T-helper 2 cell treated with Interferon-gamma antibody and Interleukin-4, amounts not matched to agents 100 ng/mL and 5 ng/mL, for 36 hours (primary cell): ENCODE measurements around the gene ZBTB5. TPM values are rescaled to one million over a fixed set of nuclear protein-coding genes. Genes with fewer than 3 reads are reported as not detected.
"Not testable (repeated sequence)": the region's sequence is repeated elsewhere in the genome, so short reads cannot be mapped to it uniquely, and the experiment has no call there.

ENCODE experiments used
- intact Hi-C: fragments of 100-400 bp; cut with micrococcal nuclease; formaldehyde crosslinking; loops from one replicate; pipeline ENCODE4 v1.15.1; 2023
- total RNA-seq: library from RNA; stranded (reverse); gene quantifications from 2 replicates; pipeline ENCODE4 v1.2.3, GENCODE V29; 2022

Gene ZBTB5
- total RNA-seq, 1 donor from 2014 or later: 10.3 TPM

GRCh38 chr9:37408933-37409710 lies 56.1 kb downstream of the ZBTB5 start:
- intact Hi-C loops: no loop called here

GRCh38 chr9:37407468-37407867 lies 57.8 kb downstream of the ZBTB5 start:
- intact Hi-C loops: no loop called here

DNA sequence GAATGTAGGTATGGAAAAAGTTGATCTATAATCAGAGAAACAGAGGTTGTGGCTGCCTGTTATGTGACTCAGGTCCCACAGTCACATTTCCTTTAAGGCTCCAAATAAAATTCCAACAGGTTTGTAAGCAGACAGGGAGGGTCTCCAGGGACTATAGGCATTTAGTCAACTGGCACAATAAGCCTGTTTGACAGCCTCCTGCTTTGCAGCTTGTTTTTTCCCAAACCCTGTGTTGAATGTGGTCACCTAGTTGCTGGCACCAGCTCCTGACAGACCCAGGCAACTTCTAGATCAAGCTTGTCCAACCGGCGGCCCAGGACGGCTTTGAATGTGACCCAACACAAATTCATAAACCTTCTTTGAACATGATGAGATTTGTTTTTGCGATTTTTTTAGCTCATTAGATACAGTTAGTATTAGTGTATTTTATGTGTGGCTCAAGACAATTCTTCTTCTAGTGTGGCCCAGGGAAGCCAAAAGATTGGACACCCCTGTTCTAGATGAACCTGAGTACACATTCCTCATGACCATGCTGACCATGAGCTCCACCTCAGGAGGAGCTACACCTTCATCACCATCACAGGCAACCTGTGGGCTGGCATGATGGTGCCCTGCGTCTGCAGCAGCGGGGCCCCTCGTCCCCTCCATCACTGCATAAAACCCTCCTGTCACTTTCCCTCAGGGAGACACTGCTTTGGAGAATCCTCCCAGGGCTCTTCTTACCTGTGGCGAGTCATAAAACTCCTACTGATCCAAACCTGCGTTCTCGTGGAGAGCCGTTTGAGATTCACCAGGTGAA lies 58.4 kb downstream of the ZBTB5 start:
- intact Hi-C loops: no loop called here

- intact Hi-C loops: no loop called here
Measured at GRCh38 chr9:37405764-37406380, 59.4 kb downstream of the ZBTB5 start.

DNA sequence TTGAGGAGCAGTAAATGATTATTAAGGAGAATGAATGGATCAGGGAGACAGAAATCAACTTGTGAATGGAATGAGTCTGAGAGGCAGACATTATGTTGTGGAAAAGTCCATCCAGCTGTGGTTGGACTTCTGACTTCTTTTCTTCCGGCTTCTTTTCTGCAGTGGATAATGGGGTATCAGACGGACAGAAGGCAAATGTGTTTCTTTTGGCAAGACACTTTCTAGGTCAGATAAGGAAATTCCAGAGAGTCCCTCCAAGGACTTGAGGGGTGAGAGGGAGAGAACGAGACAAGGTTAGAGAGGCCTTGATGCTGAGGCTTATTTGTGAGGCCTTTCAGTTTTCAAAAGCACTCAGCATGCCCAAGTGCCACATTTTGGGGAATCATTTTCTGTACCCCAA lies 59.9 kb downstream of the ZBTB5 start:
- intact Hi-C loops: no loop called here

DNA sequence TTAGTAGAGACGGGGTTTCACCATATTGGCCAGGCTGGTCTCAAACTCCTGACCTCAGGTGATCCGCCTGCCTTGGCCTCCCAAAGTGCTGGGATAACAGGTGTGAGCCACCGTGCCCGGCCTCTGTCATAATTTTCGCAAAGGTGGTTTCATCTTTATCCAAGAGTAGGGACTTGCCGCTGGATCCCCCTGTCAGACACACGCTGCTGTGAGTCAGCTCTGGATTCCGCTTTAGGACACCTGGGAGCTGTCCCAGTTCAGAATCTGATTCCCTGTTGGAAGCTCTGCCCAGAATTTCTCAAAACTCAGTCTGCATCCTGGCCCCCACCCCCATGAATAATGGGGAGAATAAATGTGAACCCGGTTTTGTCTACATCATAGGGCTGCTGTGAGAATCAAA lies 60.7 kb downstream of the ZBTB5 start:
- intact Hi-C loops: no loop called here

DNA sequence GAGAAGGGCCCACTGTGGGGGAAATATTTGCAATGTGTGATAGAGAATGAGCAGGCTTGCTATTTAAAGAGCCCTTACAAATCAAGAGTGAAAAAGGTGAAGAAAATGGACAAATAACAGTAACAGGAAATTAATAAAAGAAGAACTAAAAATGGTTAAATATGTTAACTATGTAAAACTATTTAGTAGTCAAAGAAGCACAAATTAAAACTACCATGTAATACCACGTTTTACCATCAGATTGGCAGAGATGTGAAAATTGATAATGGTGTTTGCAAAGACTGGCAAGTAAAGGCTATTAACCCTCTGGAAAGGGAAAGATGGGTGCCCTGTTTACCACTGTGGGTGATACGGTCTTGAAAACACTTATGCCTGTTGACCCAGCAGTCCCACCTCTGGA lies 65.9 kb downstream of the ZBTB5 start:
- intact Hi-C loops: no loop called here

DNA sequence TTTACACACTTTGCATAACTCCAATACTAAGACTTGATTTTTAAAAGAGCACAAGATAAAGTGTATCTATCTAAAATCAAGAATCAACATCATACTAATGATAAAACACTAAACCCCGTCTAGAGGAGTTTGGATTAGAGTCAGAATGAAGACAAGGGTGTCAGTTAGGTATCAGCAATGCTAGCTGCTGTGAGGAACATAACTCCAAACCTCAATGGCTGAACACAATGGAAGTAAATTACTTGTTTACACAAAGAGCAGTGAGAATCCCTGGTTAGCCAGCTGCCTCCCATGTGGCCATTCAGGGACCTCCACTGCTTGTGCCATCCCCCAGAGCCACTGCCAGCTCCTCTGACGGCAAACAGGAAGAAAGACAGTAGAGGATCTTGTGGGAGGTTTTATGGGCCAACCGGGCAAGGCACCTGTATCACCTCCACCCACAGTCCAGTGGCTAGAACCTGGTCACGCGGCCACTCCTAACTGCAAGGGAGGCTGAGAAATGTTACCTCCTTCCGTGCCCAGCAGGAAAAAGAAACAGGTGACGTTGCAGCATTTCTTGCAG lies 66.7 kb downstream of the ZBTB5 start:
- intact Hi-C loops: no loop called here

DNA sequence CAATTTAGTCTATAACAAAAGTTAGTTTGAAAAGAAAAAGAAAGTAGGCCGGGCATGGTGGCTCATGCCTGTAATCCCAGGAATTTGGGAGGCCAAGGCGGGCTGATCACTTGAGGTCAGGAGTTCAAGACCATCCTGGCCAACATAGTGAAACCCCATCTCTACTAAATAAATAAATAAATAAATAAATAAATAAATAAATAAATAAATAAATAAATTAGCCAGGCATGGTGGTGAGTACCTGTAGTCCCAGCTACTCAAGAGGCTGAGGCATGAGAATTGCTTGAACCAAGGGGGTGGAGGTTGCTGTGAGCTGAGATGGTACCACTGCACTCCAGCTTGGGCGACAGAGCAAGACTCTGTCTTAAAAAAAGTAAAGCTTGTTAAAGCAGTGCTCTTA lies 67.3 kb downstream of the ZBTB5 start:
- intact Hi-C loops: not testable (repeated sequence)

GRCh38 chr9:37395663-37396062 lies 69.6 kb downstream of the ZBTB5 start:
- intact Hi-C loops: no loop called here

DNA sequence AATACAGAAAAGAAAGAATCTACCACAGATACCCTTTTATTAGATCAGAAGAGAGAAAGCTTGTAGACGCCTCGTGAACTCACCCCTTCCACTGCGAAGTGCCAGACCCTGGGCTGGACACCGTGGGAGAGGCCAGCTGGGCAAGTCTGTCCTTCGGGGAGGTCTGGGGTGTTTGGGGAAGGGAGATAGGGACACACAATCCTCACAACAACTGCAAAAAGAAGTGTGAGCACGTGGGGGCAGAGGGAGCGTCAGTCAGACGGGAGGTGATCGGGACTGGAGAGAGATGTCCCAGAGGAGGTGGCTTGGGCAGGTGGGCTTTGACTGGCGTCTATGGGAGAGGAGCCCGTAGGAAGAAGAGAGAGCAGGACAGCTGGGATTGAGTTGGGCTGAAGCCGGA lies 70.0 kb downstream of the ZBTB5 start:
- intact Hi-C loops: no loop called here

DNA sequence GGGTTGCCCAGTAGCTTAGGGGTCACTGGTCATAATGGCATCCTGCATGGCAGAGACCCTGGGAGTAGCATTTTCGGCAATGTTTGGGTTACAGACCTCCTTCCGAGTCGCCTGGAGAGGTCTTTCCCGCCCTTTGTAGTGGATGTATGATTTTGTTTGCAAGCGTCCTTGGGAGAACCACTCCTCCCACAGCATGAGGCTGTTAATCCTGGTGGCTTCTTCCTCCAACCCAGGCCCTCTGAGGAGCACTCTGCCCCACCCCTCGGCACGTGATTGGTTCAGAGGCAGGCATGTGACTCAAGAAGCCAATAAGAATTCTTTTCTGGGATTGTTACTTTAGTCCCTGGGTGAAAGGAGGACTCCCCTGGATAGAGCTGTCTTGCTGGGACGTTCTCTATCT lies 73.0 kb downstream of the ZBTB5 start:
- intact Hi-C loops: no loop called here

DNA sequence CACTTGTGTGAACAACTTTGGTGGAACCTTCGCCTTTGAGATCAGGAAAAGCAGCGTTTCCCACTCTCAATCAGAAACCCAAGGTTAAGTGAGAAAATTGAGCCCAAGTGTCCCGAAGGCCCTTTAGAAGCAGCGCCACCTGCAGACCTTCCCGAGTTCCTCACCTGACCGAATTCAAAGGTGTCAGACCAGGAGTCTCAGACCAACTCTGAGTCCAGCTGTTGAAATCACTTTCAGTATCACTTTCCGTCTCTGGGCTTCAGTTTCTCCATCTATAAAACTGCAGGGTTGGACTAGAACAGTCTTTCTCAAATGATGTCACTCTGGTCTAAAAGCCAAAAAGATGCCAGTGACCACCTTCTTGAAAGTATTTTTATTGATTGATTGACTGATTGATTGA lies 74.5 kb downstream of the ZBTB5 start:
- intact Hi-C loops: loop anchor here (1.0 kb wide), 1 partner anchor 394 kb away; no protein-coding TSS in a partner anchor

Other genes starting within 250 kb of the ZBTB5 start
- 50.9 and 52.3 TPM in 2 replicates for gene GRHPR, start 42.8 kb downstream of the ZBTB5 start, total RNA-seq
- gene POLR1E, start 20.5 kb upstream of the ZBTB5 start, total RNA-seq: 34.7 and 35.3 TPM in 2 replicates
- 1.7 and 2.5 TPM in 2 replicates for gene FBXO10, start 110.9 kb upstream of the ZBTB5 start, total RNA-seq
- gene TOMM5, start 127.1 kb upstream of the ZBTB5 start, total RNA-seq: 101 and 103 TPM in 2 replicates
- gene FRMPD1, start 185.5 kb upstream of the ZBTB5 start, total RNA-seq: not detected in 2 replicates